Psoas muscle (tissue), 8 donors: ENCODE results near the gene SNX4. TPM values are rescaled to one million over a fixed set of nuclear protein-coding genes. Genes with fewer than 3 reads are reported as not detected.

Experiments
- ATAC-seq, 4 donors: fragments of 200-7000 bp; cut with Tn5 transposase; one replicate each; pipeline ENCODE4 v1.9.1; 2020; ENCODE audit warnings: moderate library complexity in 3 of 4, mild to moderate bottlenecking in 2 of 4
- DNase-seq, 2 donors: peaks; one replicate each; pipeline ENCODE4 v3.0.0-alpha.2; 2020
- H3K27ac ChIP-seq: fragments of 200-600 bp; one replicate; pipeline ENCODE4 v1.8.0; 2022
- H3K27me3 ChIP-seq, 3 donors: fragments of 200-600 bp in 1 of 3; one replicate each; pipeline versions ENCODE4 v1.6.1 to v1.8.0; 2013 to 2022; ENCODE audit warnings: low read length in 2 of 3, mild to moderate bottlenecking in 2 of 3, moderate library complexity in 1 of 3; ENCODE audit not compliant: insufficient read depth in 3 of 3
- H3K36me3 ChIP-seq, 2 donors: fragments of 200-600 bp in 1 of 2; one replicate each; pipeline versions ENCODE4 v1.6.1 to v1.8.0; 2013 to 2022; ENCODE audit warnings: low read depth in 1 of 2, mild to moderate bottlenecking in 1 of 2, moderate library complexity in 1 of 2; ENCODE audit not compliant: insufficient read depth in 1 of 2
- H3K4me1 ChIP-seq: fragments of 200-600 bp; one replicate; pipeline ENCODE4 v1.8.0; 2022
- H3K4me3 ChIP-seq: fragments of 200-600 bp; one replicate; pipeline ENCODE4 v1.8.0; 2022; ENCODE audit warnings: mild to moderate bottlenecking
- H3K9me3 ChIP-seq: fragments of 200-600 bp; one replicate; pipeline ENCODE4 v1.8.0; 2022
- WGBS, 3 donors: extraction: QIAGEN DNeasy Blood & Tissue Kit; methylation state at CpG; one replicate each; pipeline versions ENCODE4 v1.1.6 to v1.1.7; 2013; 5-methylcytosine and 5-hydroxymethylcytosine counted together
- intact Hi-C, 2 donors: fragments of 100-400 bp; cut with DNase I; formaldehyde crosslinking; loops; one replicate each; pipeline versions ENCODE4 v1.11.0 to v1.14.2; 2022
- polyA plus RNA-seq, 3 donors: library from polyadenylated mRNA; stranded (reverse); fragments of 200-250 nt; gene quantifications; one replicate each; pipeline ENCODE4 v1.2.3, GENCODE V29; 2013
- total RNA-seq, 4 donors: library from RNA; stranded (reverse); fragmentation: NEBNext Ultra II Directional in 2 of 4; extraction: Animal tissue kit (Norgen Biotek cat#: 25700) in 2 of 4; gene quantifications; one replicate each; pipeline versions ENCODE4 v1.2.1 to v1.2.4, GENCODE V29; 2021 to 2023
- TF ChIP-seq, protein P1 (sequence below): fragments of 200-600 bp; IDR thresholded peaks from one replicate; pipeline ENCODE4 v1.8.0; 2022; ENCODE audit warnings: antibody characterized with exemption
- donor health status: healthy with polysubstance abuse.
- donor health status: DM: no; HTN: no; CAD: no; lungs with moderate emphysema.
- donor health status: Bipolar disorder and iron deficiency.
- donor health status: healthy.
- donor health status: DM: yes; HTN: yes; CAD: no.
- donor health status: DM: no; HTN: no; CAD: no.
- donor health status: DM: no; HTN: no; CAD: no.
- donor health status: DM: yes; HTN: yes; CAD: no.

The SNX4 gene
- total and polyA plus RNA-seq, 7 donors: 16.9 to 30.1 (median 23.6) TPM

DNA sequence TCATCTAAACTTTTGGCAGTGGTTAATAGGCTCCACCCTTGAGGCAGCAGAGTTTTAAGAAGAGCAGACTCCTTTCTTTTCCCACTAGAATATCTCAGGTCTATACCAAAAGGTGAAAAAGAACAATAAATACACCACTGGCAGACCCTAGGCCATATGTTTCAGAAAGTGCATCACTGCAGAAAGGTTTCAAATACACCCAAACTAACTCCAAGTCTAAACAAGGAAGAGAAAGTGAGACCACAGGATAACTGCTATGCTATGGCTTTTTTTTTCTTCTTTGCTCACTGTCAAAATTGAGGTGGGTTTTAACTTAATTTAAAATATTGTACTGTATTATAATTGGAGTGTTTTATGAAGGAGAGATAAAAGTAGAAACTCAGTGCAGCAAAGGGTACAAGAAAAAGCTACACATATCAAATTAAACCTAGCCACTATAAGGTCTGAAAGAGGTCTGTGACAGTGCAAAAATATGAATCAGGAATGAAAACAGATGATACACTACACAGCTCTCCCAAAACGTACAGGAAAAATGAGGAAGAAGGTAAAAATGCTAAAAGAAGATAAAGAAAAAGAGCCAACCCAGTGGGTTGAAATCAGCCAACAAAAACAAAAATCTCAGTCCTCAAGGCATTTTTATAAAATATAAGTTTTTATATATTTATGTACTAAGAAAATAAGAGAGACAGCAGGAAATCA is 8.4 kb downstream of the SNX4 start:
- H3K36me3 ChIP-seq: peaks cover 0 to 51% of the 10 kb centered on the region in 2 donors
- 19 to 33% (median 28%) methylated on average over 1 of the region's 1 CpG for whole genome bisulfite sequencing, 3 donors
- DNase-seq (no peak), ATAC-seq (no peak)
- H3K4me1 ChIP-seq: no peaks in the 10 kb centered on the region
- peaks cover 3% of the 10 kb centered on the region for H3K9me3 ChIP-seq
- TF ChIP-seq, protein P1, sequence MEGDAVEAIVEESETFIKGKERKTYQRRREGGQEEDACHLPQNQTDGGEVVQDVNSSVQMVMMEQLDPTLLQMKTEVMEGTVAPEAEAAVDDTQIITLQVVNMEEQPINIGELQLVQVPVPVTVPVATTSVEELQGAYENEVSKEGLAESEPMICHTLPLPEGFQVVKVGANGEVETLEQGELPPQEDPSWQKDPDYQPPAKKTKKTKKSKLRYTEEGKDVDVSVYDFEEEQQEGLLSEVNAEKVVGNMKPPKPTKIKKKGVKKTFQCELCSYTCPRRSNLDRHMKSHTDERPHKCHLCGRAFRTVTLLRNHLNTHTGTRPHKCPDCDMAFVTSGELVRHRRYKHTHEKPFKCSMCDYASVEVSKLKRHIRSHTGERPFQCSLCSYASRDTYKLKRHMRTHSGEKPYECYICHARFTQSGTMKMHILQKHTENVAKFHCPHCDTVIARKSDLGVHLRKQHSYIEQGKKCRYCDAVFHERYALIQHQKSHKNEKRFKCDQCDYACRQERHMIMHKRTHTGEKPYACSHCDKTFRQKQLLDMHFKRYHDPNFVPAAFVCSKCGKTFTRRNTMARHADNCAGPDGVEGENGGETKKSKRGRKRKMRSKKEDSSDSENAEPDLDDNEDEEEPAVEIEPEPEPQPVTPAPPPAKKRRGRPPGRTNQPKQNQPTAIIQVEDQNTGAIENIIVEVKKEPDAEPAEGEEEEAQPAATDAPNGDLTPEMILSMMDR: no peak
- H3K27me3 ChIP-seq: no peaks in the 10 kb centered on the region
- H3K27ac ChIP-seq: peak overlapping the region; percentile 20
- no peak overlapping the region for H3K4me3 ChIP-seq
- intact Hi-C loops: no loop called here

DNA sequence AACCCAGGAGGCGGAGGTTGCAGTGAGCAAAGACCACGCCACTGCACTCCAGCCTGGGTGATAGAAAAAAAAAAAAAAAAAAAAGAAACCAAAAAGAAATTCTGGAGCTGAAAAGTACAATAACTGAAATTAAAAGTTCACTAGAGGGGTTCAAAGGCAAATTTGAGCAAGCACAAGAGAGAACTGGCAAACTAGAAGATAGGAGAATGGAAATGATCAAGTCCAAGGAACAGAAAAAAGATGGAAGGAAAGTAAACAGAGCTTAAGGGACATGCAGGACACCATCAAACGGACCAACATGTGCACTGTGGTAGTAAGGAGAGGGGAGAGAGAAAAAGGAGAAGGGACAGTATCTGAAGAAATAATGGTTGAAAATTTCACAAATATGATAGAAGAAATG is 12.9 kb downstream of the SNX4 start:
- DNase-seq: no peak
- H3K36me3 ChIP-seq: peaks cover 0 to 56% of the 10 kb centered on the region in 2 donors
- H3K9me3 ChIP-seq: peaks cover 3% of the 10 kb centered on the region
- TF ChIP-seq, protein P1: no peak
- no peaks in the 10 kb centered on the region for H3K4me1 ChIP-seq
- no peak for ATAC-seq
- no peaks in the 10 kb centered on the region for H3K27me3 ChIP-seq
- WGBS, 3 donors: 94 to 100% (median 99%) methylated on average over 3 of the region's 3 CpGs
- intact Hi-C loops: no loop called here
- no peak overlapping the region for H3K4me3 ChIP-seq
- H3K27ac ChIP-seq: no peak overlapping the region

DNA sequence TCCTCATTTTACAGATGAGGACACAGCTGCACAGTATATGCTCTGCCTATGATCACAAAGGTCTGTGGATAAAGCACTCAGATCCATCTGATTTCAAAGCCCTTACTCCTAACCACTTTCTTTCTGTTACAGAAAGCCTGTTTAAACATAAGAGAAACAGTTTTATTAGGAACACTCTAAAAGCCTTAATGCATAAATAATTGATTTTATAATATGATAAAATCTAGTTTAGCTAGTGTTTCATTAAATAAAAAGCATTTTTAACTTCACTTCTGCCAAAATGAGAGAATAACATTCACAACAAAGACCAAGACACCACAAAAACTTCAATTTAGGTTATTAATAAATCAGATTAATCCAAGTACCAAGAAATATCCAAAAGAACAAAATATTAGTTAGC is 21.4 kb downstream of the SNX4 start:
- H3K4me3 ChIP-seq: no peak overlapping the region
- no peaks in the 10 kb centered on the region for H3K27me3 ChIP-seq
- DNase-seq (no peak), ATAC-seq (no peak)
- intact Hi-C loops: no loop called here
- no peak overlapping the region for H3K27ac ChIP-seq
- H3K9me3 ChIP-seq: no peaks in the 10 kb centered on the region
- TF ChIP-seq, protein P1: no peak
- H3K4me1 ChIP-seq: no peaks in the 10 kb centered on the region
- H3K36me3 ChIP-seq: peaks cover 0 to 78% of the 10 kb centered on the region in 2 donors

DNA sequence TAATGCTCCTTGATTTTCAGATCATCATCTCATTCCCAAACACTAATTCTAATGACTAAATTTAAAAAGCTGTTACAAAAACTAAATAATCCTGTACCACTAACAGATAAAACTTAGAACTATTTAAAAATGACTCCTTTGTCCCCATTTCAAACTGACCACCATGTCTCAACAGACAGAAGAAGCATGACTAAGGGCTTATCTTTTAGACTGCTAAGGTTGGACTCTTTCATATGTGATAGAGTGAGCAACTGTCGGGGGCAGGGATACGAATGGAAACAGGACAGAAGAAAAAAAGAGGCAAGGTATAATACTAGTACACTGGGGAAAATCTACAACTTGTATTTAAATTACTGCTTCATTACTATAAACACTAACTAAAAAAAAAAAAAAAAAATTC is 23.3 kb downstream of the SNX4 start:
- no peaks in the 10 kb centered on the region for H3K9me3 ChIP-seq
- DNase-seq (no peak), ATAC-seq (no peak)
- TF ChIP-seq, protein P1: no peak
- H3K27me3 ChIP-seq: no peaks in the 10 kb centered on the region
- no peaks in the 10 kb centered on the region for H3K4me1 ChIP-seq
- intact Hi-C loops: no loop called here
- H3K4me3 ChIP-seq: no peak overlapping the region
- WGBS, 3 donors: 95 to 100% (median 96%) methylated on average over 2 of the region's 2 CpGs
- no peak overlapping the region for H3K27ac ChIP-seq
- peaks cover 6 to 78% of the 10 kb centered on the region in 2 donors for H3K36me3 ChIP-seq

DNA sequence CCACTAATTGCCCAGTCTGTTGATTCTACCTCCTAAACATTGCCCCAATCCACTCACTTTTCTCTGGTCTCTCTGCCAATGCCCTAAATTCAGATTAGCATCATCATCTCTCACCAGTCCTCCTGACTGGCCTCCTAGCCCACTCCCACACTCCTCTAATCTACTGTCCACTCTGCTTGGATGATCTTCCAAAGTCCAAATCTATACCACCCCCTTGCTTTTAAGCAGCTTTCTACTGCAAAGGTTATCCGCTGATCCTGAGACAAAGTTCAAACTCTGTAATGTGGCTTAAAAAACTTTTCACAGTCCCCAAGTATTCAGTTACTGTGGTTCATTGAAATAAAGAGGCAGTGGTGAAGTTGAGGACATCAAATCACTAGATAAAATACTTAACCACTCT is 37.6 kb downstream of the SNX4 start:
- no peaks in the 10 kb centered on the region for H3K27me3 ChIP-seq
- H3K36me3 ChIP-seq: peaks cover 0 to 47% of the 10 kb centered on the region in 2 donors
- DNase-seq (no peak), ATAC-seq (no peak)
- TF ChIP-seq, protein P1: no peak
- intact Hi-C loops: no loop called here
- no peak overlapping the region for H3K27ac ChIP-seq
- H3K4me1 ChIP-seq: no peaks in the 10 kb centered on the region
- no peaks in the 10 kb centered on the region for H3K9me3 ChIP-seq
- H3K4me3 ChIP-seq: no peak overlapping the region
- WGBS, 3 donors: 98 to 100% (median 99%) methylated on average over 1 of the region's 1 CpG
